Activated CD4-positive, alpha-beta T cell treated with anti-CD3 and anti-CD28 coated beads for 1 hour (primary cell): Measurements from ENCODE around the gene LGR4.
"Not testable (repeated sequence)": the region's sequence is repeated elsewhere in the genome, so short reads cannot be mapped to it uniquely, and the experiment has no call there.

Experiments used
- DNase-seq: peaks from one replicate; pipeline ENCODE4 v3.0.0-alpha.2; 2020

The LGR4 gene

DNA sequence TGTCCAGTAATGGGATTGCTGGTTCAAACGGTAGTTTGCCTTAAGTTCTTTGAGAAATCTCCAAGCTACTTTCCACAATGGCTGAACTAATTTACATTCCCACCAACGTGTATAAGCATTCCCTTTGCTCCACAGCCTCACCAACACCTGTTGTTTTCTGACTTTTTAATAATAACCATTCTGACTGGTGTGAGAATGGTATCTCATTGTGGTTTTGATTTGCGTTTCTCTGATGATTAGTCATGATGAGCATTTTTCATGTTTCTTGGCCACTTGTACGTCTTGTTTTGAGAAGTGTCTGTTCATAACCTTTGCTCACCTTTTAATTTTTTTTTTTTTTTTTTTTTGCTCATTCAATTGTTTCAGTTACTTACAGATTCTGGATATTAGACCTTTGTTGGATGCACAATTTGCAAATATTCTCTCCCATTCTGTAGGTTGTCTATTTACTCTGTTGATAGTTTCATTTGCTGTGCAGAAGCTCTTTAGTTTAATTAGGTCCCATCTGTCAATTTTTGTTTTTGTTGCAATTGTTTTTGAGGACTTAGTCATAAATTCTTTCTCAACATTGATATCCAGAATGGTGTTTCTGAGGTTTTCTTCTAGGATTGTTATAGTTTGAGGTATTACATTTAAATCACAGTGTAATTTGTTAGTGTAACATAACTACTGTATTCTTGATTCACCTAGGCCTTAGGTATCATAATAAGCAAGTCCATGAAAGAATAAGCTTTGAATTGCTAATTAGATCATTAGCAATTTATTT, 142.5 kb downstream of the LGR4 start:
- DNase-seq: no peak

DNA sequence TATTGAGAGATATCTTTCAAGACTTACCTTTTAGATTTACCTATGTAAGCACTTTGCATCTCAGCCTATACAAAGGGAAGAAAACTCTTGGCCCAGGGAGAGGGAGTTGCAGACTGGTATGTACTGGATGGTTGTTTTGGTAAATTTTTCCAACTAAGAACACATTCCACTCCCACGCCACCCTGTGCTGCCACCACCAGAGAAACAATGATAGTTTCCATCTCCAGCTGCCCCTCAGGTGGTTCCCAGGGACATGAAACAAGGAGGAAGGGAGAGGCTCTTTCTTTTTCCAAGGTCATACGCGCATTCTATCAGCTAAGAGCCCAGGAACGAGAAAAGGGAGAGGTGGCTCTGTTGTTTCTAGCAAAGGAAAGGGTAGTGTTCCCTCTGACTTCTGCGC, 144.0 kb downstream of the LGR4 start:
- no peak for DNase-seq

- DNase-seq: not testable (repeated sequence)
These were observed 145.5 kb downstream of the LGR4 start for GRCh38 chr11:27327064-27327463.

GRCh38 chr11:27322196-27322595, 150.4 kb downstream of the LGR4 start:
- not testable (repeated sequence) for DNase-seq

DNA sequence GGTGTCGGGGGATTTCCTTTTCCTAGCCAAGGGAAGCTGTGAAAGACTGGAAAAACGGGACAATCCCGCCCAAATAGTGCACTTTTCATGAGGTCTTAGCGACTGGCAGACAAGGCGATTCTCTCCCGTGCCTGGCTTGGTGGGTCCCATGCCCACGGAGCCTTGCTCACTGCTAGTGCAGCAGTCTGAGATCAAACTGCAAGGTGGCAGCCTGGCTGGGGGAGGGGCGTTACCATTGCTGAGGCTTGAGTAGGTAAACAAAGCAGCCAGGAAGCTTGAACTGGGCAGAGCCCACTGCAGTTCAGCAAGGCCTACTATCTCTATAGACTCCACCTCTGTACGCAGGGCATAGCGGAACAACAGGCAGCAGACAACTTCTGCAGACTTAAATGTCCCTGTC, 151.2 kb downstream of the LGR4 start:
- not testable (repeated sequence) for DNase-seq

DNA sequence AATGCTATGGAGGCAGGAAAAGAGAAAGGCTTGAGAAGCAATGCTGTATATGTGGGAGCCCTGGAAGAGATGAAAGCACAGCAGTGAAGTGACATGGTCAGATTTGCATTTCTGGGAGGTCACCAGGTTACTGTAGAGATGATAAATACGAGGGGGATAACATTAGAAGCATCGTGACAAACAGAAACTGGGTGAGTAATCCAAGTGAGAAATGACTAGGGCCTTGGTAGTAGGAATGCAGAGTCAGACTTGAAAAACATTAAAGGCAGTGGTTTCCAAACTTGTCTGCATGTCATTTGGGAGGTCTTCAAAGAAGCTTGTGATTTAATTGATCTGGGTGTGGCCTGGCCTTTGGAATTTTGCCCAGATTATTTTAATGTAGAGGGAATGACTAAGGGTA, 153.5 kb downstream of the LGR4 start:
- DNase-seq: no peak

DNA sequence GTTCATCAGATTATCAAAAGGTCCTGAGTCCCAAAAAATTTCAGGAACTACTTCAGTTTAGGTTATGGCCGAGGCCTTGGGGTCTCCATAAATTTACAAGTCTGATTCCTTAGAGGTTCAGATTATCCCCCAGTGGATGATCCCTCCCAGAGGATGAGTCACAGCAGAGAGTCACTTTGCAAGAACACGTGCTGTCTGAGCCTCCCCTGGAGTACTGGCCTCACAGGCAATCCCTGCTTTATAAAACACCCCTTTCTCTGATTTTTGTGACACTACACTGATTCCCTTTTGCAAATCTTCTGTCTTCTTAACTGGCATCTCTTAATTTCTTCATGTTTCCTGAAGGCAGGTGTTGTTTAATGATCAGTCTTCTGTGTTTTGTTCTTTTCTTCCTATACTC, 154.8 kb downstream of the LGR4 start:
- DNase-seq: no peak
